ENCODE data around the gene SAA2.

DNA sequence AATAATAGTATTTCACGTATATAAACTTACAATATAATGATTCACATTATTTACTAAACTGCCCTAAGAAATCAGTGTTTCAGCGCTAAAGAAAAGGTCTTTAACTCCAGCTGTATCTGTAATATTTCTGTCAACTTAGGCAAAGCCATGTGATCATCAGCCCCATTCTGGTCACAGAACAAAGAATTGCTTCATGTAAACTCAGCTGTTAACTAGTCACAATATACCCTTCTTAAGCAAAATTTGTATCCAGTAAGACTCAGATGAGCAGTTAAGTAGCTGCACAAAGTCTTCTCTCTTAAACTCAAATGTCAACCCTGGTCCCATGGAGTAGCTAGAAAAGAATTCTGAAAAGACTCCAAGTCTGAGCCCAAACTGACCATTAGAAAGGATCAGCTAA, 46.8 kb upstream of the SAA2 start:
- TF ChIP-seq CTCF (tag by site-specific recombination; IDR thresholded peaks at IDR 0.05), result no peak
- no peak for TF ChIP-seq ZBTB49 (tag by site-specific recombination; IDR thresholded peaks at IDR 0.05; ENCODE audit: low read depth)
- TF ChIP-seq ZNF10 (tag by site-specific recombination; IDR thresholded peaks at IDR 0.05), result no peak
- no peak for TF ChIP-seq ZNF776 (tag by site-specific recombination; IDR thresholded peaks at IDR 0.05; ENCODE audit: borderline replicate concordance)
- no peak for TF ChIP-seq ZNF274 (IDR thresholded peaks at IDR 0.05; ENCODE audit: low read length)
- TF ChIP-seq ZNF274 (tag by site-specific recombination; IDR thresholded peaks at IDR 0.05; ENCODE audit: borderline replicate concordance), result no peak
- TF ChIP-seq ZNF121 (tag by site-specific recombination; IDR thresholded peaks at IDR 0.05), result no peak
- no peak for TF ChIP-seq ZNF623 (tag by site-specific recombination; IDR thresholded peaks at IDR 0.05)
- no peak for TF ChIP-seq KLF1 (tag by site-specific recombination; IDR thresholded peaks at IDR 0.05)
- TF ChIP-seq ZNF548 (tag by site-specific recombination; IDR thresholded peaks at IDR 0.05), result no peak
